ENCODE measurements around the gene FAM177A1. TPM values are rescaled to one million over a fixed set of nuclear protein-coding genes. Genes with fewer than 3 reads are reported as not detected.

FAM177A1 gene
- total and polyA plus RNA-seq, 10 of the 15 experiments (the other 5 are each of a cell fraction or from before 2014, with no cell fraction given): 5.3 to 38.6 (median 20.7) TPM

DNA sequence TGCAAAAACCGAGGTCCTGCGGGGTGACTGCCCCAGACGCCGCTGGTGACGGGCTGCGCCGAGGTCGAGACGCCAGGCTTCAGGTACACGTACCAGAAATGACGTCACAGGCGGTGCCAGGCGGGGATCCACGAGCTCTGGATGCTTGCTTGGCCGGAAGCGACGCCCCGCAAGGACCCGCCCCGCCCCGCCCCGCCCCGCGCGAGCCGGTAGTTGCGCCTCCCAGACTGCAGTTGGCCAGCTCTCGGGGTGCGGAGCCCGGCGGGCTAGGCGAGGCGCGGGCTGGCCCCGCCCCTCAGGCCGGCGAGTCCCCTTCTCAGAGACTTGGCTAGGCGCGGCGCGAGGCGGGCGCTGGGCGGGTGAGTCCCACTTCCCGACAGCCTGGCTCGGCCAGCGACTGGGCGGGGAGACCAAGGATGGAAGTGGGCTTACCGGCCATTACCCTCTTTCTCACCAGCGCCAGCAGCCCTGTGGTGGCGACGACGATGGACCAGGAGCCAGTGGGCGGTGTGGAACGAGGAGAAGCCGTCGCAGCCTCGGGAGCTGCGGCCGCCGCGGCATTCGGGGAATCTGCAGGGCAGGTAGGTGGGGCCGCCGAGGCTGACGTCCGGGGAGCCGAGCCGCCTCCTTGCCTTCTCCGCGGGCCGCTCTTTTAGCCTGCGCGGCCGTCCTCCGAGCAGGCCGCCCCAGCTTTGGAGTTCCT lies at the start of gene FAM177A1 (continued):
- TF ChIP-seq, protein P1, sequence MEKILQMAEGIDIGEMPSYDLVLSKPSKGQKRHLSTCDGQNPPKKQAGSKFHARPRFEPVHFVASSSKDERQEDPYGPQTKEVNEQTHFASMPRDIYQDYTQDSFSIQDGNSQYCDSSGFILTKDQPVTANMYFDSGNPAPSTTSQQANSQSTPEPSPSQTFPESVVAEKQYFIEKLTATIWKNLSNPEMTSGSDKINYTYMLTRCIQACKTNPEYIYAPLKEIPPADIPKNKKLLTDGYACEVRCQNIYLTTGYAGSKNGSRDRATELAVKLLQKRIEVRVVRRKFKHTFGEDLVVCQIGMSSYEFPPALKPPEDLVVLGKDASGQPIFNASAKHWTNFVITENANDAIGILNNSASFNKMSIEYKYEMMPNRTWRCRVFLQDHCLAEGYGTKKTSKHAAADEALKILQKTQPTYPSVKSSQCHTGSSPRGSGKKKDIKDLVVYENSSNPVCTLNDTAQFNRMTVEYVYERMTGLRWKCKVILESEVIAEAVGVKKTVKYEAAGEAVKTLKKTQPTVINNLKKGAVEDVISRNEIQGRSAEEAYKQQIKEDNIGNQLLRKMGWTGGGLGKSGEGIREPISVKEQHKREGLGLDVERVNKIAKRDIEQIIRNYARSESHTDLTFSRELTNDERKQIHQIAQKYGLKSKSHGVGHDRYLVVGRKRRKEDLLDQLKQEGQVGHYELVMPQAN (conservative IDR thresholded peaks at IDR 0.05): peak; percentile 68
- TF ChIP-seq, protein P2, sequence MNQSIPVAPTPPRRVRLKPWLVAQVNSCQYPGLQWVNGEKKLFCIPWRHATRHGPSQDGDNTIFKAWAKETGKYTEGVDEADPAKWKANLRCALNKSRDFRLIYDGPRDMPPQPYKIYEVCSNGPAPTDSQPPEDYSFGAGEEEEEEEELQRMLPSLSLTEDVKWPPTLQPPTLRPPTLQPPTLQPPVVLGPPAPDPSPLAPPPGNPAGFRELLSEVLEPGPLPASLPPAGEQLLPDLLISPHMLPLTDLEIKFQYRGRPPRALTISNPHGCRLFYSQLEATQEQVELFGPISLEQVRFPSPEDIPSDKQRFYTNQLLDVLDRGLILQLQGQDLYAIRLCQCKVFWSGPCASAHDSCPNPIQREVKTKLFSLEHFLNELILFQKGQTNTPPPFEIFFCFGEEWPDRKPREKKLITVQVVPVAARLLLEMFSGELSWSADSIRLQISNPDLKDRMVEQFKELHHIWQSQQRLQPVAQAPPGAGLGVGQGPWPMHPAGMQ (IDR thresholded peaks at IDR 0.05; ENCODE audit: borderline replicate concordance): no peak
- no peak for TF ChIP-seq TCF7 (IDR thresholded peaks at IDR 0.05; ENCODE audit: borderline replicate concordance)
- peak; percentile 82 for TF ChIP-seq ZNF687 (IDR thresholded peaks at IDR 0.05)
- TF ChIP-seq YY1 (IDR thresholded peaks at IDR 0.05; ENCODE audit: low read depth, low read length): peak; percentile 58
- TF ChIP-seq ATF7 (IDR thresholded peaks at IDR 0.05; ENCODE audit: low read depth): peak; percentile 99
- TF ChIP-seq NR2F1 (conservative IDR thresholded peaks at IDR 0.05): peak; percentile 52; the same call in 1 of the 2 replicates
- no peak for TF ChIP-seq CHD4 (IDR thresholded peaks at IDR 0.05)
- TF ChIP-seq, protein P3, sequence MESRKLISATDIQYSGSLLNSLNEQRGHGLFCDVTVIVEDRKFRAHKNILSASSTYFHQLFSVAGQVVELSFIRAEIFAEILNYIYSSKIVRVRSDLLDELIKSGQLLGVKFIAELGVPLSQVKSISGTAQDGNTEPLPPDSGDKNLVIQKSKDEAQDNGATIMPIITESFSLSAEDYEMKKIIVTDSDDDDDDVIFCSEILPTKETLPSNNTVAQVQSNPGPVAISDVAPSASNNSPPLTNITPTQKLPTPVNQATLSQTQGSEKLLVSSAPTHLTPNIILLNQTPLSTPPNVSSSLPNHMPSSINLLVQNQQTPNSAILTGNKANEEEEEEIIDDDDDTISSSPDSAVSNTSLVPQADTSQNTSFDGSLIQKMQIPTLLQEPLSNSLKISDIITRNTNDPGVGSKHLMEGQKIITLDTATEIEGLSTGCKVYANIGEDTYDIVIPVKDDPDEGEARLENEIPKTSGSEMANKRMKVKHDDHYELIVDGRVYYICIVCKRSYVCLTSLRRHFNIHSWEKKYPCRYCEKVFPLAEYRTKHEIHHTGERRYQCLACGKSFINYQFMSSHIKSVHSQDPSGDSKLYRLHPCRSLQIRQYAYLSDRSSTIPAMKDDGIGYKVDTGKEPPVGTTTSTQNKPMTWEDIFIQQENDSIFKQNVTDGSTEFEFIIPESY (IDR thresholded peaks at IDR 0.05): no peak
- TF ChIP-seq BMI1 (IDR thresholded peaks at IDR 0.05; ENCODE audit: borderline replicate concordance): no peak
- TF ChIP-seq JUND (IDR thresholded peaks at IDR 0.05; ENCODE audit: low read depth, low read length): 0 out of 2 replicates have a peak, but pooled peaks have one; percentile 61
- 0 out of 2 replicates have a peak, but pooled peaks have one; percentile 10 for TF ChIP-seq CHD2 (IDR thresholded peaks at IDR 0.05; ENCODE audit: borderline replicate concordance, low read depth, low read length)
- TF ChIP-seq NRF1 (conservative IDR thresholded peaks at IDR 0.05; ENCODE audit: low read depth, low read length): no peak
- no peak for TF ChIP-seq ATF3 (IDR thresholded peaks at IDR 0.05; ENCODE audit: borderline replicate concordance, extremely low read depth, low read depth, low read length)
- no peak for TF ChIP-seq ZNF207 (IDR thresholded peaks at IDR 0.05; ENCODE audit: borderline replicate concordance)
- TF ChIP-seq REST (IDR thresholded peaks at IDR 0.05; ENCODE audit: low read depth, low read length): no peak

Measured in GM12878 (cell line).